HCT116 (cell line): ENCODE data around the gene GSK3A. TPM values are rescaled to one million over a fixed set of nuclear protein-coding genes. Genes with fewer than 3 reads are reported as not detected.

Source experiments
- ATAC-seq: fragments of 200-7000 bp; cut with Tn5 transposase; 2 replicates; pipeline ENCODE4 v1.9.1; 2020; ENCODE audit warnings: mild to moderate bottlenecking, moderate library complexity
- BruUV-seq: library from RNA; stranded (reverse); fragments of 400-500 nt; replicated peaks from 2 replicates; lab custom pipeline; 2021; lab: Mats Ljungman, UMichigan
- CTCF ChIA-PET: fragments of 300-600 bp; sonication (Branson Sonifier 250); formaldehyde crosslinking; loops from one replicate; lab custom pipeline; 2021; ENCODE audit warnings: antibody characterized with exemption; lab: Charles Lee
- POLR2A ChIA-PET: fragments of 300-600, 350-600 bp; sonication (Branson Sonifier 250); formaldehyde crosslinking; loops from one replicate; lab custom pipeline; 2021; ENCODE audit warnings: antibody characterized with exemption; lab: Charles Lee
- RAD21 ChIA-PET, 2 experiments: fragments of 300-600 bp; sonication (Branson Sonifier 250); formaldehyde crosslinking; loops; one replicate each; lab custom pipeline; 2023; ENCODE audit warnings: low total read pairs in 2 of 2; ENCODE audit not compliant: uncharacterized antibody in 2 of 2, unreplicated experiment in 2 of 2, low non-redundant PET in 1 of 2; lab: Charles Lee
- DNase-seq: peaks from one replicate; pipeline ENCODE4 v3.0.0-alpha.2; 2010; ENCODE audit warnings: low read depth, low spot score
- H2AFZ ChIP-seq: fragments of 200-600 bp; shearing (Covaris generic), sonication (generic); 2 replicates; pipeline ENCODE4 v1.6.1; 2017; ENCODE audit warnings: low read depth, mixed run types, mixed read lengths, antibody characterized with exemption, low read length; ENCODE audit not compliant: poor library complexity, severe bottlenecking
- H3K27ac ChIP-seq: 2 replicates; pipeline ENCODE4 v1.5.1; 2012; ENCODE audit warnings: low read depth, low read length
- H3K27me3 ChIP-seq: fragments of 200-600 bp; sonication (generic); 2 replicates; pipeline ENCODE4 v1.6.1; 2016; ENCODE audit warnings: mixed run types, low read length, mixed read lengths; ENCODE audit not compliant: insufficient read depth
- H3K36me3 ChIP-seq, 2 experiments: fragments of 200-500 bp in 1 of 2; fragments of 200-600 bp in 1 of 2; sonication (Bioruptor generic) in 1 of 2; sonication (generic) in 1 of 2; 2 replicates each; pipeline versions ENCODE4 v1.5.1 to v1.6.1; 2014 to 2016; ENCODE audit warnings: low read length in 2 of 2, inconsistent platforms in 1 of 2, mixed read lengths in 1 of 2, mixed run types in 1 of 2; ENCODE audit not compliant: insufficient read depth in 2 of 2, control insufficient read depth in 1 of 2
- H3K4me1 ChIP-seq, 2 experiments: fragments of 200-600 bp in 1 of 2; sonication (generic) in 1 of 2; 2 replicates each; pipeline versions ENCODE4 v1.5.1 to v1.6.1; 2012 to 2017; ENCODE audit warnings: low read length in 2 of 2, inconsistent platforms in 1 of 2, mild to moderate bottlenecking in 1 of 2, mixed read lengths in 1 of 2, mixed run types in 1 of 2, moderate library complexity in 1 of 2; ENCODE audit not compliant: insufficient read depth in 2 of 2, control insufficient read depth in 1 of 2
- H3K4me2 ChIP-seq: fragments of 200-600 bp; sonication (generic); 2 replicates; pipeline ENCODE4 v1.6.1; 2017; ENCODE audit warnings: mixed run types, low read length, mixed read lengths
- H3K4me3 ChIP-seq, 2 experiments: fragments of 200-600 bp in 1 of 2; sonication (generic) in 1 of 2; replicated peaks in 1 of 2; 2 replicates each; pipeline ENCODE4 v1.5.1; 2011 to 2016; ENCODE audit warnings: low read length in 2 of 2, control low read depth in 1 of 2, low read depth in 1 of 2, mild to moderate bottlenecking in 1 of 2, mixed read lengths in 1 of 2, mixed run types in 1 of 2
- H3K79me2 ChIP-seq: fragments of 200-600 bp; sonication (generic); 2 replicates; pipeline ENCODE4 v1.6.1; 2017; ENCODE audit warnings: mild to moderate bottlenecking, mixed run types, low read length, moderate library complexity, mixed read lengths; ENCODE audit not compliant: insufficient read depth
- H3K9ac ChIP-seq: fragments of 200-600 bp; sonication (generic); 2 replicates; pipeline ENCODE4 v1.6.1; 2016; ENCODE audit warnings: low read length, mixed read lengths
- H3K9me2 ChIP-seq: fragments of 200-600 bp; sonication (generic), shearing (Covaris generic); 2 replicates; pipeline ENCODE4 v1.6.1; 2017; ENCODE audit warnings: mixed run types, mild to moderate bottlenecking, moderate library complexity; ENCODE audit not compliant: insufficient read depth
- H3K9me3 ChIP-seq, 2 experiments: fragments of 200-500 bp in 1 of 2; fragments of 200-600 bp in 1 of 2; sonication (Bioruptor generic) in 1 of 2; sonication (generic) in 1 of 2; 2 replicates each; pipeline ENCODE4 v1.6.1; 2014 to 2017; ENCODE audit warnings: low read length in 2 of 2, mixed read lengths in 2 of 2, inconsistent platforms in 1 of 2, low read depth in 1 of 2, mild to moderate bottlenecking in 1 of 2, mixed run types in 1 of 2, moderate library complexity in 1 of 2; ENCODE audit not compliant: control insufficient read depth in 1 of 2, insufficient read depth in 1 of 2
- H4K20me1 ChIP-seq: fragments of 200-600 bp; sonication (generic), shearing (Covaris generic); 2 replicates; pipeline ENCODE4 v1.6.1; 2017; ENCODE audit warnings: mixed run types, mild to moderate bottlenecking, moderate library complexity; ENCODE audit not compliant: insufficient read depth
- CEBPB ChIP-seq: IDR thresholded peaks from 2 replicates; pipeline ENCODE4 v1.6.1; 2012; ENCODE audit warnings: low read depth
- JUND ChIP-seq: IDR thresholded peaks from 2 replicates; pipeline ENCODE4 v1.6.1; 2012
- POLR2A ChIP-seq: IDR thresholded peaks from 2 replicates; pipeline ENCODE4 v1.7.0; 2011; ENCODE audit warnings: borderline replicate concordance; ENCODE audit not compliant: insufficient read depth, insufficient read length; ENCODE audit errors: extremely low read depth
- SIN3A ChIP-seq: IDR thresholded peaks from 2 replicates; pipeline ENCODE4 v1.6.1; 2012; ENCODE audit warnings: low read depth
- SP1 ChIP-seq: IDR thresholded peaks from 2 replicates; pipeline ENCODE4 v1.6.1; 2012; ENCODE audit warnings: low read depth
- ZFX ChIP-seq: fragments of 450-650 bp; IDR thresholded peaks from 2 replicates; pipeline ENCODE4 v1.6.1; 2017
- ZNF274 ChIP-seq: fragments of 200-500 bp; sonication (Bioruptor generic); IDR thresholded peaks from 2 replicates; pipeline ENCODE4 v1.6.1; 2014; ENCODE audit warnings: mild to moderate bottlenecking, low read depth, low read length, inconsistent platforms
- intact Hi-C: fragments of 100-400 bp; cut with micrococcal nuclease; formaldehyde crosslinking; loops from 2 replicates; pipeline ENCODE4 v1.10.0; 2022
- total RNA-seq: library from RNA; stranded (reverse); gene quantifications from one replicate; pipeline ENCODE4 v1.2.1, GENCODE V29; 2021; ENCODE audit not compliant: unreplicated experiment
- TF ChIP-seq, protein P1 (sequence below): IDR thresholded peaks from 2 replicates; pipeline ENCODE4 v1.6.1; 2012; ENCODE audit warnings: low read depth

Gene GSK3A
- total RNA-seq, 1 experiment from 2014 or later = 57.2 TPM

DNA sequence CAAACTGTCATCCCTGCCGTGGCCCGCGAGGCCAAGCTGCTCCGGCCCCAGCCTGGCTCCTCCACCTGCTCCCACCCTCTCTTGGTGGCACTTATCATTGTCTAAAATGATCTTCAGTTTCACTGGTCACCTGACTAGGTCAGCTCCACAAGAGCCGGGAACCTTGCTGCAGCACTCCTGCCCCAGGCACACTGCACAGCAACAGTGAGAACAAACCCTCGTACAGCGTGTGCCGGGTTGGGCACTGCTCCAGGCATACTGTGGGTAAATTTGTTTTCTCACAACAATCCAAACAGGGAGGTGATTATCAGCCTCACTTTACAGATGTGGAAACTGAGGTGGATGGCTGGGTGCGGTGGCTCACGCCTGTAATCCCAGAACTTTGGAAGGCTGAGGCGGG, 33.8 kb downstream of the GSK3A start:
- Histone ChIP-seq H2AFZ (no peak overlapping the region), H3K9me2 (no peaks in the 10 kb centered on the region), H3K79me2 (peaks cover 89% of the 10 kb centered on the region), H3K27ac (peak overlapping the region; percentile 62; the same call in 1 of the 2 replicates), H3K9me3 (no peaks in the 10 kb centered on the region), H3K36me3 (peaks cover 43 to 59% of the 10 kb centered on the region in 2 experiments), H3K4me3 (peak overlapping the region in 1 of 2 experiments; percentile 37; a peak in 1 of 4 replicates), H3K4me1 (peaks cover 11 to 38% of the 10 kb centered on the region in 2 experiments), H3K9ac (peak overlapping the region; percentile 23; the same call in 1 of the 2 replicates), H3K27me3 (no peaks in the 10 kb centered on the region), H3K4me2 (peak overlapping the region; percentile 78), H4K20me1 (no peaks in the 10 kb centered on the region)
- no peak for DNase-seq
- TF ChIP-seq JUND (no peak), ZFX (no peak), CEBPB (no peak), ZNF274 (no peak), SP1 (no peak), POLR2A (no peak), SIN3A (no peak)
- TF ChIP-seq, protein P1, sequence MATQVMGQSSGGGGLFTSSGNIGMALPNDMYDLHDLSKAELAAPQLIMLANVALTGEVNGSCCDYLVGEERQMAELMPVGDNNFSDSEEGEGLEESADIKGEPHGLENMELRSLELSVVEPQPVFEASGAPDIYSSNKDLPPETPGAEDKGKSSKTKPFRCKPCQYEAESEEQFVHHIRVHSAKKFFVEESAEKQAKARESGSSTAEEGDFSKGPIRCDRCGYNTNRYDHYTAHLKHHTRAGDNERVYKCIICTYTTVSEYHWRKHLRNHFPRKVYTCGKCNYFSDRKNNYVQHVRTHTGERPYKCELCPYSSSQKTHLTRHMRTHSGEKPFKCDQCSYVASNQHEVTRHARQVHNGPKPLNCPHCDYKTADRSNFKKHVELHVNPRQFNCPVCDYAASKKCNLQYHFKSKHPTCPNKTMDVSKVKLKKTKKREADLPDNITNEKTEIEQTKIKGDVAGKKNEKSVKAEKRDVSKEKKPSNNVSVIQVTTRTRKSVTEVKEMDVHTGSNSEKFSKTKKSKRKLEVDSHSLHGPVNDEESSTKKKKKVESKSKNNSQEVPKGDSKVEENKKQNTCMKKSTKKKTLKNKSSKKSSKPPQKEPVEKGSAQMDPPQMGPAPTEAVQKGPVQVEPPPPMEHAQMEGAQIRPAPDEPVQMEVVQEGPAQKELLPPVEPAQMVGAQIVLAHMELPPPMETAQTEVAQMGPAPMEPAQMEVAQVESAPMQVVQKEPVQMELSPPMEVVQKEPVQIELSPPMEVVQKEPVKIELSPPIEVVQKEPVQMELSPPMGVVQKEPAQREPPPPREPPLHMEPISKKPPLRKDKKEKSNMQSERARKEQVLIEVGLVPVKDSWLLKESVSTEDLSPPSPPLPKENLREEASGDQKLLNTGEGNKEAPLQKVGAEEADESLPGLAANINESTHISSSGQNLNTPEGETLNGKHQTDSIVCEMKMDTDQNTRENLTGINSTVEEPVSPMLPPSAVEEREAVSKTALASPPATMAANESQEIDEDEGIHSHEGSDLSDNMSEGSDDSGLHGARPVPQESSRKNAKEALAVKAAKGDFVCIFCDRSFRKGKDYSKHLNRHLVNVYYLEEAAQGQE = no peak
- ChIA-PET CTCF (no interaction called here), RAD21 (no interaction called here), POLR2A (interaction anchor here (1.2 kb wide), 1 partner anchor 8 kb away, joined by 4 read pairs; no protein-coding TSS in a partner anchor)
- intact Hi-C loops = no loop called here
- ATAC-seq = no peak
- BruUV-seq = no TSS peak
